ENCODE results near the gene ADAT2.

GRCh38 chr6:143399176-143399575 is 51.3 kb downstream of the ADAT2 start:
- no peak for TF ChIP-seq POLR2A (IDR thresholded peaks at IDR 0.05)
- TF ChIP-seq CTCF (IDR thresholded peaks at IDR 0.05) = no peak
